Activated CD8-positive, alpha-beta memory T cell treated with anti-CD3 and anti-CD28 coated beads, Interleukin-2, amount 50 U/mL, for 24 hours (primary cell): ENCODE data around the gene MYOM1.
"Not testable (repeated sequence)": the region's sequence is repeated elsewhere in the genome, so short reads cannot be mapped to it uniquely, and the experiment has no call there.

Experiments
- DNase-seq: peaks from one replicate; pipeline ENCODE4 v3.0.0-alpha.2; 2020; ENCODE audit errors: extremely low read depth

MYOM1 gene

DNA sequence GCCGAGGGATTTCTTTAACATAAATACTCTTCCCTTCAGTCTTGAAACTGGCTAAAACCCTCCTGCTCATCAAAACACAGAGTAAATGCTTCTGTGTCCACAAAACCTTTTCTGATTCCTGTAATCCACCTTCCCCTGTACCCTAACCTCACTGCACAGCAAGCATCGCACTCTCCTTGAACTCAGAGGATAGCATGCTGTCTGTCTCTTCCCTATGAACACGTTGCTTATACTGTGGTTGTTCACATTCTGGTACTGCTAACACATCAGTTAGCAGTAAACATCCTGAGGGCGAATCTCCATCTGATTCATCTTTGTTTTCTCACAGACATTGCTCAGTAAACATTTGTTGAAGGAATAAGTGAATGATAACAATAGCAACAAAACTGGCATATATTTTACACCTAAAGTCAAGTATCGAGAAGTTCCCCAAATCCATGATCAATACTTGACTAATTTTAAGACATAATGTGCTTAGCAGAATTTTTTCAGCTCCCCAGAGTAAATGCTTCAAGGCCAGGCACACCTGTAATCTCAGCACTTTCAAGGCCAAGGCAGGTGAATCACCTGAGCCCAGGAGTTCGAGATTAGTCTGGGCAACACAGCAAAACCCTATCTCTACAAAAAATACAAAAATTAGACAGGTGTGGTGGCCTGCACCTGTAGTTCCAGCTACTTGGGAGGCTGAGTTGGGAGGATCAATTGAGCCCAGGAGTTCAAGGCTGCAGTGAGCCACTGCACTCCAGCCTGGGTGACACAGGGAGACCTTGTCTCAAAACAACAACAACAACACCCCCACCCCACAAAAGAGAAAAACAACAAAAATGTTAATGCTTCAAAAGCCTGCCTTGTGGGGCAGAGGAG lies 161.2 kb downstream of the MYOM1 start:
- DNase-seq: no peak

DNA sequence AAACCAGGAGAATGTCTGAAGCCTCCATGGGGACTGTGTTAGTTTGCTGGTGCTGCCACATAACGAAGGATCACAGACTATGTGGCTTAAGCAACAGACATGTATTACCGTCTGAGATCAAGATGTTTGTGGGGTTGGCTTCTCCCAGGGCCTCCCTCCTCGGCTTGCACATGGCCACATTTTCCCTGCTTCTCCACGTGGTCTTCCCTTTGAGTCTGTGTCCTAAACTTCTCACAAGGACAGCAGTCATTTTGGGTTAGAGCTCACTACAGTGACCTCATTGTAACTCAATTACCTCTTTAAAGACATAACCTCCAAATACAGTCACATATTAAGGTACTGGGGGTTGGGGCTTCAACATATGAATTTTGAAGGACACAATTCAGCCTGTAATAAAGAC lies 162.2 kb downstream of the MYOM1 start:
- no peak for DNase-seq

DNA sequence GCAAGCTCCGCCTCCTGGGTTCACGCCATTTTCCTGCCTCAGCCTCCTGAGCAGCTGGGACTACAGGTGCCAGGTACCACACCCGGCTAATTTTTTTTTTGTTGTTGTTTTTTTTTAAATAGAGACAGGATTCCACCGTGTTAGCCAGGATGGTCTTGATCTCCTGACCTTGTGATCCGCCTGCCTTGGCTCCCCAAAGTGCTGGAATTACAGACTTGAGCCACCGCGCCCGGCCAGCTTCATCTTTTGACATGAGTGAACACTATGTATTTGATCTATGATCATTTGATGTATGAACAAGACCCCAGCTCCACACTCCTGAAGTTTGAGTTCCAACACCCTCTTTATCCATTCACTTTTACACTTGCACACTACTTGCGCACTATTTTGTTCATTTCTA lies 163.5 kb downstream of the MYOM1 start:
- no peak for DNase-seq

DNA sequence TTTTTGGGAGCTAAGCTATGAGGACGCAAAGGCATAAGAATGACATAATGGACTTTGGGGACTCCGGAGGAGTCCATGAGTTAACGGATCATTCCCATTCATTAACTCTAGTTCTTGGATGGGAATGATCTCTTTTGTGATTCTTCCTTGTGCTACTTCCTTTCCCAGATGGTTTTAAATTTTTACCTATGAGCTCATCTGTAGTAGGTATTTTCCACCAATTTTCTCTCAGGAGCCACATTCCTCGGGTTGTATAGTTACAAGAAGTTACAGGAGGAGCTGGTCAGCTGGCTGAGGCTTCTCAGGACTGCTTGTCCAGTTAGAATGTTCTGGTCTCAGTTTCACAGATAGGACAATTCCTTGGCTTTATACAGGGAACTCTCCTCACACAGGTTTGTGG lies 164.0 kb downstream of the MYOM1 start:
- DNase-seq: no peak

DNA sequence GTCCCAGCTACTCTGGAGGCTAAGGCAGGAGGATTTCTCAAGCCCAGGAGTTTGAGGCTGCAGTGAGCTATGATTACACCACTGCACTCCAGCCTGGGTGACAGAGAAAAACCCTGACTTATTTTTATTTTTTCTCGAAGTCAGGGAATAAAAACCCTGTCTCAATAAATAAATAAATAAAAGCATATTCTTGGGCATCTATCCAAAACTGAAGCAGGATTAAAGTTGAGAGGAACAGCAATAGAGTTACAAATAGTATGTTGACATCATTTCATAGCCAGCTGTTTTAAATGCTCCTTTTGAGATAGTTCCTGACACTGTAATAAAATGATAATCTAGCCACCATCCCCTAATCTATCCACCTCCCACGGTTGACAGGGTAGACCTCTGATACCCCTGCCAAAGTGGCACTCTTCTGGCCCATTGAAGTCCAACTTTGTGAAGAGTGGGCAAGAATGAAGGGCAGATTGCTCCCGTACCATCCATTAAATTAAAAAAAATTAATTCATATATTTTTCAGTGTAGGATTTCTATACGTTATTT lies 164.5 kb downstream of the MYOM1 start:
- DNase-seq: no peak

DNA sequence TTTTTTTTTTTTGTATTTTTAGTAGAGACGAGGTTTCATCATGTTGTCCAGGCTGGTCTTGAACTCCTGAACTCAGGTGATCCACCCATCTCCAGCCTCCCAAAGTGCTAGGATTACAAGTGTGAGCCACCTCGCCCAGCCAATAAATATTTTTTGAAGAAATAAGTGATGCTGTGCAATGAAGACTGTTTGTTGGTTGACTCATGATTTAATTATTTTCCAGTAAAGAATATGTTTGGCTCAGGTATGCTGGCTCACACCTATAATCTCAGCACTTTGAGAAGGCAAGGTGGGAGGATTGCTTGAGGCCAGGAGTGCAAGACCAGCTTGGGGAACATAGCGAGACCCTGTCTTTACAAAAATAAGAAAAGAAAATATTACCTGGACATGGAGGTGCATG lies 165.0 kb downstream of the MYOM1 start:
- no peak for DNase-seq

DNA sequence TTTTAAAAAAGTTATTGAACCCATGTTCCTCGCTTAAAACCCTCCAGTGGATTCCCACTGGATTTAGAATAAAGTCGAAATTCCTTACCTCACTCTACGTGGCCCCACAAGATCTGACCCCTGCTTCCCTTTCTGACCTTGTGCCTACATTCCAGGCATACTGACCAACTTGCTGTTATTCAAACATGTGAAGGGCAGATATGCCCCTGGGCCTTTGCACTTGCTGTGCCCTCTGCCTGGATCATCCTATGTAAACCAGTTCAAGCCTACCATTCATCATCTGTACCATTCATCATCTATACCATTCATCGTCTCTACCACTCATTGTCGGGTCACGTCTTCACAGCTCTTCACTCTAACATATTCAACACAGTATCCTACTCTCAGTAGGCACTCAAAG lies 165.6 kb downstream of the MYOM1 start:
- no peak for DNase-seq

DNA sequence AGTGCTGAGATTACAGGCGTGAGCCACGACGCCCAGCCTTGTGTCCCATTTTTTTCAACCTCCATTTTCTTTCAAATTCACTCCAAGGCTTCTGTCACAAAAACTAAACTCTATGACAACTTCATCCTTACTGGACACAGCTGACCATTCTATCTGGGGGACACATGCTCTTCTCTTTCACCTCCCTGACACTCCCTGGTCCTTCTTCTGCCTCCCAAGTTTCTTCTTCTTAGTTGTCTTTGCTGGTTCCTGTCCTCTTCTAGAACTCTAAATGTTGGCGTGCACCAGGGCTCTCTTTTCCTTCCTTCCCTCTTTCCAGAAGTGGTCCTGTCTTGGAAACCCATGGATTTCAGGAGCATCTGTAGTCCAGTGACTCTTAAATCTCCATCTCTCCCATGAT lies 166.7 kb downstream of the MYOM1 start:
- DNase-seq: no peak

DNA sequence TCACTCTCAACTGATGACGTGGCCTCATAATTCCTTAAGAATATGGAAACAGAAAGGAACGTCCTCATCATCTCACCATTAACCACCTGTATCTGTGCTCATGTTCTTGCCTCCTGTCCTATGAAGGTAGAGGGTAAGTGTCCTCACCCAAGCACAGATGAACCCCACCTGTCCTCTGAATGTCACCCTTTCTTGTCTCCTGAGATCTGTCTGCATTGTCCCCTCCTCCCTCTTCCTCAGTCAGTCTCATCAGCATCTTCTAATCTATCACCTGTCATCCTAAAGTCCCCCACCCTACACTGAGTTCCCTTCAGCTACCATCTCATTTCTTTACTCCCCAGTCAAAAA lies 167.4 kb downstream of the MYOM1 start:
- no peak for DNase-seq

DNA sequence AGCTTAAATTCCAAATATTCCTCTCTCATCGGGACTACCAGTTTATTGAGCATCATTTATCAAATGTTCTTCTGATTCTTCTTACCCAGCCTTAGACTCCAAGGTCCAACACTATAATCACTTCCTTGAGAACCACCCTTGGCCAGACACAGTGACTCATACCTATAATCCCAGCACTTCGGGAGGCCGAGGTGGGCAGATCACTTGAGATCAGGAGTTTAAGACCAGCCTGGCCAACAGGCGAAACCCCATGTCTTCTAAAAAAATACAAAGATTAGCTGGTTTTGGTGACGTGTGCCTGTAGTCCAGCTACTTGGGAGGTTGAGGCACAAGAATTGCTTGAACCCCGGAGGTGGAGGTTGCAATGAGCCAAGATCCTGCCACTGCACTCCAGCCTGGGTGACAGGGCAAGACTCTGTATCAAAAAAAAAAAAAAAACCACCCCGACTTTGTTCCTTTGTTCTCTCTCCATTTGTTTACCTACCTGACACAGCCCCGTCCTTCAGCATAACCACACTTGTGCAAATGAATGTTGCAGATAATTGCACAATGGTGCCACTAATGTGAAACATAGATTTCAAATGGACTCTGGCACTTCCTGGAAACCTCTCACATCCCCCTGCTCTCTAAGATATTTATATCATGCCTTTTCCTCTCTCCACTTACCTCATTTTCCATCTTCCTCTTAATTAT lies 167.9 kb downstream of the MYOM1 start:
- DNase-seq: no peak

DNA sequence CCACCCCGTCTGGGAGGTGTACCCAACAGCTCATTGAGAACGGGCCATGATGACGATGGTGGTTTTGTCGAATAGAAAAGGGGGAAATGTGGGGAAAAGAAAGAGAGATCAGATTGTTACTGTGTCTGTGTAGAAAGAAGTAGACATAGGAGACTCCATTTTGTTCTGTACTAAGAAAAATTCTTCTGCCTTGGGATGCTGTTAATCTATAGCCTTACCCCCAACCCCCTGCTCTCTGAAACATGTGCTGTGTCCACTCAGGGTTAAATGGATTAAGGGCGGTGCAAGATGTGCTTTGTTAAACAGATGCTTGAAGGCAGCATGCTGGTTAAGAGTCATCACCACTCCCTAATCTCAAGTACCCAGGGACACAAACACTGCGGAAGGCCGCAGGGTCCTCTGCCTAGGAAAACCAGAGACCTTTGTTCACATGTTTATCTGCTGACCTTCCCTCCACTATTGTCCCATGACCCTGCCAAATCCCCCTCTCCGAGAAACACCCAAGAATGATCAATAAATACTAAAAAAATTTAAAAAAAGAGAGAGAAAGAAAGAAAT lies 169.8 kb downstream of the MYOM1 start:
- not testable (repeated sequence) for DNase-seq

DNA sequence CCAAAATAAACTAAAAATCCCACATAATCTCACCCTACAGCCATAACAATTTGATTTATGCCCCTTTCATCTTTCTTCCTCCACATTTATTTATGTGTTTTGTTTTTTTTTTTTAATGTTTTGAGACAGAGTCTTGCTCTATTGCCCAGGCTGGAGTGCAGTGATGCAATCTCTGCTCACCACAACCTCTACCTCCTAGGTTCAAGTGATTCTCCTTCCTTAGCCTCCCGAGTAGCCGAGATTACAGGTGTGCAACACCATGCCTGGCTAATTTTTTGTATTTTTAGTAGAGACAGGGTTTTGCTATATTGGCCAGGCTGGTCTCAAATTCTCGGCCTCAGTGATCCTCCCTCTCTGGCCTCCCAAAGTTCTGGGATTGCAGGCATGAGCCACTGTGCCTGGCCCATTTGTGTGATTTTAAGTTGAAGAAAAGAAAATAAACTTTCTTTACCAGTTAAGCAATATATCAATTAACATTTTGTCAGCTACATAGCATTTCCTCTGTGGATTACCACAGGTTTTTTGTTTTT lies 170.9 kb downstream of the MYOM1 start:
- no peak for DNase-seq

DNA sequence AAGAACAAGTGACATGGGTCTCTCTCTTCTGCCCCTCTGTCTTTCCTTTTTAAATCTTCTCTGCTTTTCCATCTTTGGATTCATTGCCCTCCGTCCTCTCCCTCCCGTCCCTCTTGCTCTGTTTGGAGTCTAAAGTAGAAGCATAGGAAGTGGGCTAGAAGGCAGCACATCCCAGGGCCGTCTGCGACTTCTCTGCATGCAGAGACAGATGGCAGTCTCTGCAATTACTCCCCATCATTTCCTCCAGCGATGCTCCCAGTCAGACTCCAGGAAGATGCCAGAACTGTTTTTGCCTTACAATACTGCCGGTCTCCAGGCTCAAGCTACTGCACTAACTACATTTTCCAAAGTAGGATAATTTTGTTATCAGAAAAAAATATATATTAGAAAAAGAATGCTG lies 171.6 kb downstream of the MYOM1 start:
- no peak for DNase-seq

DNA sequence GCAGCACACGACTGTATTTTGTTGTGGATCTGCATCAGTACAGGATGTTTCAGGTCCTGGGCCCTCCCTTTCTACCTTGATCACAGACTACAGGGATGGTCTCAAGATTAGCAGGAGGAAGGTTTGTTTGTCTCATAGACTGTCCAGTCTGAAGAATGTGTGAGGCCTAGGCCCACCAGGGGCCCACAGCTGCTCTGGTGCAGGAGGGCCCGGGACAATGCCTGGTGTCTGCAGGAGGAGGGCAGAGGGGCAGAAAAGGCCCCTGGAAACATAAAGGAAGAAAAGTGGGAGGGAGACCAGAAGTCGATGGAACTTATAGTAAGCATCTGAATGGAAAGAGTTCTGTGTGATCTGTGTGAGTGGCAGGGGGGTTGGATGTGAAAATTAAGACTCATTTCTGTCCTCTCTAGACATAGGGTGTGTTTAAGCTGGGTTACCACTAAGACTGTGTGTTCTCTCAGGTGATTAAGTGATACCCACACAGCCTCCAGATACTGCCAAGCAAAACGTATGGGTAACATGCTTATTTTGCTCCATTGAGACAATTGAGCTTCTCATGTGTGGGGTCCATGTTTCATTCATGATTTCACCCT lies 173.5 kb downstream of the MYOM1 start:
- DNase-seq: no peak

DNA sequence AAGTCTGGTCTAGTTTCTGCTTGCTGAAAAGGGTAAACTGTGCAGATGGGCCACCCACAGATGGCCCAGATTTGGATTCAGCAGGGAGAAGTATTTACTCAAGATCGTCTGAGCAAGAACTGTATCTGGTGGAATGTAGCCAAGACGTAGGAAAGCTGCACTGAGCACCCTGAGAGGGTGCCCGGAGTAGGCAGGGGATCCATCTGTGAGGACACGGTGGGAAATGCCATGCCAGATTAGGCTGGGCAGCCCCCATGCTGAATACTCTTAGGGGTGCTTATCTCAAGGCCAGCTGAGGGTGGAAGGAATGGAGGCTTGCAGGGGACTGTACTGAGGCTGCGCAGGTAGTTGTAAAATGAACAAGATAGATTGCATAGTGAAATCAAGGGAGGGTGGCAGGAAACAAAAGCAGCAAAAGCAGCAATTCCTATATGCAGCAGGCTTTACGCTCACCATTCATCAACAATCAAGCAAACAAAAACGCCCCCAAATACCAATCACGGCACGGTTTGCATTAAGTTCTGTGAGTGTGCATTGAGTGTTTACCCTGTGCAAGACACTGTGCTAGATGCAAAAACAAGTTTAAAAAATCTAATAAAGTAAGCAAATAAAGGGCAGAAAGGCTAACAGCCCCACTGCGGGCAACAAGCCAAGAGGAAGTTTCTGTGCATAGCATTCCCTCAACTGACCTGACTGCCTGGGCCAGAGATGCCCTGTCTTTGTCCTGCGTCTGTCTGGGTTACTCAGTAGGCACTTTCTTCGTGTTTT lies 174.7 kb downstream of the MYOM1 start:
- DNase-seq: no peak

DNA sequence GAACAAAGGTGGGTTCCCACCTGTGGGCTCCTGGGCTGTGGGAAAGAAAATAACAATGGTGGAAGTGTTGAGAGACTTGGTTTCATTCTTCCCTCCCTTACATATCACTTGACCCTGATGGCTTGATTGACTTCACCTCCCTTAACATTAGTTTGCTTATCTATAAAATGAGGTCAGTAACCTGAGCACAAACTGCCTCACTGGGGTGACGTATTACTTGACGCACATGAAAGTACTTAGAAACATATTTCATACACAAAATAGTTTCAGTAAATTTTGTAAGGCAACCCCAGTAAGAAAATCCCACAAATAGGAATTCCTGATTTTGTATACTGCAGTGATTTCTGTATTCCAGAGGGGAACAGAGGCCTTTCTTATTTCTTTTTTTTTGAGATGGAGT lies 177.4 kb downstream of the MYOM1 start:
- DNase-seq: no peak

DNA sequence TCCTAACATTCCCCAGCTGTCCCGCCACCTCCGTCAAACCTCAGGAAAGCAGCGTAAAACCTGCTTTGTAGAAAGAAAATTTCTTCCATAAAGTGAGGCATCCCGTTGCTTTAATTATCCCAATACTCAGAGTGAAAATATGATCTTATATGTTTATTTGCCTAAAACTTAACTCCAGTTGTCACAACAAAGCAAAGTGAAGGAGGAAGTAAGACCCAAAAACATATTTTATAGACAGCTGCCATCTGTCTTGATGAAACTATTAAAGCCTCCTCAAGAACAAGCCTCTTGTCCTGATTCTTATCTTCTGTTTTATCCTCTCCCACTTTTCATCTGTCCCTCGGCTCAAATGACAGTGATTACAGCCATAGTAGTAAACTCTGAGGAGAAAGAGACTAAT lies 177.9 kb downstream of the MYOM1 start:
- DNase-seq: no peak

DNA sequence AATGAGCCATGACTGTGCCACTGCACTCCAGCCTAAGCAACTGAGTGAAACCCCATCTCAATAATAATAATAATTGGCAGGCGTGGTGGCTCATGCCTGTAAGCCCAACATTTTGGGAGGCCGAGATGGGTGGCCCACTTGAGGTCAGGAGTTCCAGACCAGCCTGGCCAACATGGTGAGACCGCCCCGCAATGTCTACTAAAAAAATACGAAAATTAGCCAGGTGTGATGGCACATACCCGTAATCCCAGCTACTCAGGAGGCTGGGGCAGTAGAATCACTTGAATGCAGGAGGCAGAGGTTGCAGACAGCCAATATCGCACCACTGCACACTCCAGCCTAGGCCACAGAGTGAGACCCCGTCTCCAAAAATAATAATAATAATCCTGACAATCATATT lies 178.9 kb downstream of the MYOM1 start:
- DNase-seq: no peak

DNA sequence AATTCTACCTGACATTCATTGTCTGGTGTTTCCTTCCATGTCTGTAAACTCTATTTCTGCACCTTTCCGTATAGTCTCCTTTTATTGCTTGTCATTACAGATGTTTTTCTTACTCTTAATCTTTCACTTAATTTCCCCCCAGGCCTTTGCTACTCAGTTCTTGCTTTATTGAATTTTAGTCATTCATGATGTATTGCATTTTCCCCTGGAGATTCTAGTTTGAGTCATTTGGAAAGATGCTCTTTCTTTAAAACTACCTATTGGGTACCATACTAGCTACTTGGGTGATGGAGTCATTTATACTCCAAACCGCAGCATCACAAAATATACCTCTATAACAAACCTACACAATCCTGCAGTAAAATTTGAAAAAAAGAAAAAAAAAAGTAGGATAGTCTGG lies 179.6 kb downstream of the MYOM1 start:
- DNase-seq: no peak

DNA sequence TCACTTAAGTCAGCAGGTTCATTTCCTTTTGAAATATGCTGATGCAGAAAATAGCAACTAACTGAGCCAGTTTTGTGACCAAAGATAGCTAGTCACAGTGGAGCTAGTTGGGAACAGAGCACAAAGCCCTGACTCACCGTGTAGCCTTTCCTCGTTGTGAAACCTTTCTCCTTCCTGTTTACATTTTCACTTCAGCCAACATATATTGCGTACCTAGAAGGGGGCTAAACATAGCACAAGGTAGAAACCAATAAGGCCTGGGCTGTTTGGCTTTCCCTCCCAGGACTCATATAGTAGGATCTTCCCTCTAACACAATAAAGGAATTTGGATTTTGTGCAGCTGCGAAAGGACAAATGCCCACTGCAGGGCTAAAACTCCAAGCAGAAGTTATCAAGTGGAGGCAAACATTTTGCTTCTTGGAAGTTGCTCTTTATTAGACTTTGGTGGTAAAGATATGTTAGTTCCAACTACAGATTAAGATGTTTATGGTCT lies 182.3 kb downstream of the MYOM1 start:
- DNase-seq: no peak

DNA sequence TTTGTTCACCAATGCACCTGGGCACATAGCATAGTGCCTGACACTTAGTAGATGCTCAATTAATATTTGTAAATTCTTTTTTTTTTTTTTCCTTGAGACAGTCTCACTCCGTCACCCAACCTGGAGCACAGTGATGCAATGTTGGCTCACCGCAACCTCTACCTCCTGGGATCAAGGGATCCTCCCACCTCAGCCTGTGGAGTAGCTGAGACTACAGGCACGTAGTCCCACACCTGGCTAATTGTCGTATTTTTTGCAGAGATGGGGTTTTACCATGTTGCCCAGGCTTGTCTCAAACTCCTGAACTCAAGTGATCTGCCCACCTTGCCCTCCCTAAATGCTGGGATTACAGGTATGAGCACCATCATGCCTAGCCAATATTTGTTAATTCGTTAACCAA lies 183.7 kb downstream of the MYOM1 start:
- DNase-seq: no peak
